A673 (cell line): ENCODE measurements around the gene ANKRD27. TPM values are rescaled to one million over a fixed set of nuclear protein-coding genes. Genes with fewer than 3 reads are reported as not detected.

Source experiments
- BruUV-seq: library from RNA; stranded (reverse); fragments of 400-500 nt; replicated peaks from 2 replicates; lab custom pipeline; 2021; lab: Mats Ljungman, UMichigan
- CTCF ChIA-PET: fragments of 300-600 bp; sonication (Branson Sonifier 250); formaldehyde crosslinking; loops from one replicate; lab custom pipeline; 2022; ENCODE audit warnings: antibody characterized with exemption; lab: Charles Lee
- POLR2A ChIA-PET: fragments of 300-600 bp; sonication (Branson Sonifier 250); formaldehyde crosslinking; loops from one replicate; lab custom pipeline; 2022; ENCODE audit warnings: antibody characterized with exemption; ENCODE audit not compliant: low non-redundant PET; lab: Charles Lee
- DNase-seq: peaks from one replicate; pipeline ENCODE4 v3.0.0-alpha.2; 2015; ENCODE audit warnings: low spot score
- H3K27ac ChIP-seq: fragments of 200-600 bp; sonication (generic); 2 replicates; pipeline ENCODE4 v1.5.1; 2016; ENCODE audit warnings: mixed run types, low read depth, mild to moderate bottlenecking, mixed read lengths, antibody characterized with exemption, low read length; ENCODE audit not compliant: poor library complexity, severe bottlenecking
- H3K27me3 ChIP-seq: fragments of 200-600 bp; sonication (generic); replicated peaks from 2 replicates; pipeline ENCODE4 v1.6.1; 2017; ENCODE audit warnings: mixed run types, low read depth, mild to moderate bottlenecking, mixed read lengths, antibody characterized with exemption, low read length; ENCODE audit not compliant: insufficient read depth, poor library complexity
- H3K36me3 ChIP-seq: fragments of 200-600 bp; sonication (generic); 2 replicates; pipeline ENCODE4 v1.6.1; 2016; ENCODE audit warnings: mixed run types, mild to moderate bottlenecking, mixed read lengths, antibody characterized with exemption, low read length; ENCODE audit not compliant: insufficient read depth, poor library complexity, severe bottlenecking
- H3K4me1 ChIP-seq: fragments of 200-600 bp; sonication (generic); 2 replicates; pipeline ENCODE4 v1.6.1; 2017; ENCODE audit warnings: mixed run types, mild to moderate bottlenecking, mixed read lengths, antibody characterized with exemption, low read length; ENCODE audit not compliant: insufficient read depth, poor library complexity, severe bottlenecking
- H3K4me3 ChIP-seq: fragments of 200-600 bp; sonication (generic); 2 replicates; pipeline ENCODE4 v1.5.1; 2016; ENCODE audit warnings: low read depth, mixed run types, mild to moderate bottlenecking, mixed read lengths, low read length; ENCODE audit not compliant: poor library complexity, severe bottlenecking
- H3K9me3 ChIP-seq: fragments of 200-600 bp; sonication (generic); 2 replicates; pipeline ENCODE4 v1.6.1; 2016; ENCODE audit warnings: mixed run types, low read depth, mild to moderate bottlenecking, mixed read lengths, antibody characterized with exemption, low read length; ENCODE audit not compliant: poor library complexity, severe bottlenecking
- CTCF ChIP-seq: fragments of 300-800, 200-600 bp; sonication (generic); conservative IDR thresholded peaks from 2 replicates; pipeline ENCODE4 v1.5.1; 2017; ENCODE audit warnings: low read depth, mild to moderate bottlenecking, antibody characterized with exemption, low read length, moderate library complexity, mixed read lengths
- EZH2 ChIP-seq: fragments of 200-600 bp; sonication (generic); IDR thresholded peaks from 2 replicates; pipeline ENCODE4 v1.6.1; 2017; ENCODE audit warnings: borderline replicate concordance, low read depth, mild to moderate bottlenecking, mixed read lengths, antibody characterized with exemption, low read length; ENCODE audit not compliant: poor library complexity, severe bottlenecking
- intact Hi-C: fragments of 100-400 bp; cut with micrococcal nuclease; formaldehyde crosslinking; loops from one replicate; pipeline ENCODE4 v1.10.0; 2022; ENCODE audit not compliant: unreplicated experiment
- total RNA-seq: library from RNA; stranded (reverse); gene quantifications from 2 replicates; pipeline ENCODE4 v1.2.3, GENCODE V29; 2021

The ANKRD27 gene
- total RNA-seq, 1 experiment from 2014 or later, result 25.0 TPM

- TF ChIP-seq EZH2 (no peak), CTCF (no peak)
- Histone ChIP-seq H3K36me3 (peaks cover 22% of the 10 kb centered on the region), H3K4me1 (peaks cover 1% of the 10 kb centered on the region), H3K27ac (no peak overlapping the region), H3K27me3 (no peaks in the 10 kb centered on the region), H3K4me3 (no peak overlapping the region), H3K9me3 (no peaks in the 10 kb centered on the region)
- intact Hi-C loops, result no loop called here
- CTCF ChIA-PET, result no interaction called here
- no TSS peak for BruUV-seq
- POLR2A ChIA-PET, result no interaction called here
- DNase-seq, result no peak
These were observed 28.4 kb downstream of the ANKRD27 start for GRCh38 chr19:32646556-32646955.

GRCh38 chr19:32642771-32643170 lies 32.2 kb downstream of the ANKRD27 start:
- Histone ChIP-seq H3K36me3 (peaks cover 22% of the 10 kb centered on the region), H3K27me3 (no peaks in the 10 kb centered on the region), H3K9me3 (no peaks in the 10 kb centered on the region), H3K4me1 (no peaks in the 10 kb centered on the region), H3K27ac (no peak overlapping the region), H3K4me3 (no peak overlapping the region)
- no TSS peak for BruUV-seq
- no peak for DNase-seq
- ChIA-PET POLR2A (no interaction called here), CTCF (no interaction called here)
- TF ChIP-seq EZH2 (no peak), CTCF (no peak)
- intact Hi-C loops, result no loop called here

- Histone ChIP-seq H3K9me3 (no peaks in the 10 kb centered on the region), H3K27me3 (no peaks in the 10 kb centered on the region), H3K36me3 (peaks cover 15% of the 10 kb centered on the region), H3K27ac (no peak overlapping the region), H3K4me1 (no peaks in the 10 kb centered on the region), H3K4me3 (no peak overlapping the region)
- TF ChIP-seq CTCF (no peak), EZH2 (no peak)
- BruUV-seq, result no TSS peak
- POLR2A ChIA-PET, result no interaction called here
- CTCF ChIA-PET, result no interaction called here
- no peak for DNase-seq
- intact Hi-C loops, result no loop called here
These were observed 36.4 kb downstream of the ANKRD27 start for GRCh38 chr19:32638625-32639024.
